Osteocyte (in vitro differentiated cells): ENCODE measurements around the gene TNS3. TPM values are rescaled to one million over a fixed set of nuclear protein-coding genes. Genes with fewer than 3 reads are reported as not detected.
A peak's percentile ranks its signal among the peaks of the same experiment; 100 is the strongest.

Source experiments
- DNase-seq: peaks from one replicate; pipeline ENCODE4 v3.0.0; 2021; ENCODE audit warnings: mixed read lengths; ENCODE audit not compliant: unreplicated experiment; ENCODE audit errors: extremely low spot score
- H3K27ac Mint-ChIP-seq: one replicate; pipeline ENCODE4 v1.8.0; 2021; ENCODE audit warnings: mild to moderate bottlenecking, mixed read lengths; ENCODE audit not compliant: unreplicated experiment
- H3K27me3 Mint-ChIP-seq: one replicate; pipeline ENCODE4 v1.8.0; 2021; ENCODE audit warnings: mixed read lengths; ENCODE audit not compliant: unreplicated experiment
- H3K36me3 Mint-ChIP-seq: one replicate; pipeline ENCODE4 v1.8.0; 2021; ENCODE audit warnings: mixed read lengths; ENCODE audit not compliant: unreplicated experiment
- H3K4me1 Mint-ChIP-seq: one replicate; pipeline ENCODE4 v1.8.0; 2021; ENCODE audit warnings: mixed read lengths; ENCODE audit not compliant: unreplicated experiment
- H3K4me3 Mint-ChIP-seq: one replicate; pipeline ENCODE4 v1.8.0; 2021; ENCODE audit warnings: mild to moderate bottlenecking, moderate library complexity, mixed read lengths; ENCODE audit not compliant: unreplicated experiment
- H3K9me3 Mint-ChIP-seq: one replicate; pipeline ENCODE4 v1.8.0; 2021; ENCODE audit warnings: mixed read lengths; ENCODE audit not compliant: unreplicated experiment
- long read RNA-seq: library from polyadenylated mRNA; unstranded; transcript quantifications from one replicate; pipeline ENCODE4 v2.0.0, GENCODE V29; 2021
- total RNA-seq: library from RNA; stranded (reverse); gene quantifications from 2 replicates; pipeline ENCODE4 v1.2.1, GENCODE V29; 2021
- TF ChIP-seq, protein P1 (sequence below): fragments of 200-600 bp; sonication (generic); IDR thresholded peaks from 2 replicates; pipeline ENCODE4 v1.5.0; 2021; ENCODE audit warnings: antibody characterized with exemption, mild to moderate bottlenecking, moderate library complexity

Gene TNS3
- 93.8 and 103 TPM in 2 replicates for total RNA-seq
- long read RNA-seq, partial matches to known transcripts: 16 of 76 reads
- long read RNA-seq, other reads (novel, unspliced or antisense): 60 of 76 reads

GRCh38 chr7:47581804-47582763, at the start of gene TNS3:
TNS3 (minus strand) TSS chr7:47582111; CDS start chr7:47439636, 142,475 bp downstream.
- no peak for DNase-seq
- H3K27ac Mint-ChIP-seq: peak within 1 kb of the TSS; percentile 88
- TF ChIP-seq, protein P1, sequence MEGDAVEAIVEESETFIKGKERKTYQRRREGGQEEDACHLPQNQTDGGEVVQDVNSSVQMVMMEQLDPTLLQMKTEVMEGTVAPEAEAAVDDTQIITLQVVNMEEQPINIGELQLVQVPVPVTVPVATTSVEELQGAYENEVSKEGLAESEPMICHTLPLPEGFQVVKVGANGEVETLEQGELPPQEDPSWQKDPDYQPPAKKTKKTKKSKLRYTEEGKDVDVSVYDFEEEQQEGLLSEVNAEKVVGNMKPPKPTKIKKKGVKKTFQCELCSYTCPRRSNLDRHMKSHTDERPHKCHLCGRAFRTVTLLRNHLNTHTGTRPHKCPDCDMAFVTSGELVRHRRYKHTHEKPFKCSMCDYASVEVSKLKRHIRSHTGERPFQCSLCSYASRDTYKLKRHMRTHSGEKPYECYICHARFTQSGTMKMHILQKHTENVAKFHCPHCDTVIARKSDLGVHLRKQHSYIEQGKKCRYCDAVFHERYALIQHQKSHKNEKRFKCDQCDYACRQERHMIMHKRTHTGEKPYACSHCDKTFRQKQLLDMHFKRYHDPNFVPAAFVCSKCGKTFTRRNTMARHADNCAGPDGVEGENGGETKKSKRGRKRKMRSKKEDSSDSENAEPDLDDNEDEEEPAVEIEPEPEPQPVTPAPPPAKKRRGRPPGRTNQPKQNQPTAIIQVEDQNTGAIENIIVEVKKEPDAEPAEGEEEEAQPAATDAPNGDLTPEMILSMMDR: peak; percentile 38
- H3K36me3 Mint-ChIP-seq: peaks cover 2% of the 10 kb centered on the region
- H3K27me3 Mint-ChIP-seq: no peaks in the 10 kb centered on the region
- peaks cover 82% of the 10 kb centered on the region for H3K4me1 Mint-ChIP-seq
- no peaks in the 10 kb centered on the region for H3K9me3 Mint-ChIP-seq
- peak within 1 kb of the TSS; percentile 95 for H3K4me3 Mint-ChIP-seq

- no peak overlapping the region for H3K27ac Mint-ChIP-seq
- peaks cover 32% of the 10 kb centered on the region for H3K4me1 Mint-ChIP-seq
- no peak for DNase-seq
- H3K36me3 Mint-ChIP-seq: no peaks in the 10 kb centered on the region
- no peaks in the 10 kb centered on the region for H3K27me3 Mint-ChIP-seq
- H3K9me3 Mint-ChIP-seq: no peaks in the 10 kb centered on the region
- no peak overlapping the region for H3K4me3 Mint-ChIP-seq
- TF ChIP-seq, protein P1: no peak
Measured at GRCh38 chr7:47631711-47632110, 49.8 kb upstream of the TNS3 start.

DNA sequence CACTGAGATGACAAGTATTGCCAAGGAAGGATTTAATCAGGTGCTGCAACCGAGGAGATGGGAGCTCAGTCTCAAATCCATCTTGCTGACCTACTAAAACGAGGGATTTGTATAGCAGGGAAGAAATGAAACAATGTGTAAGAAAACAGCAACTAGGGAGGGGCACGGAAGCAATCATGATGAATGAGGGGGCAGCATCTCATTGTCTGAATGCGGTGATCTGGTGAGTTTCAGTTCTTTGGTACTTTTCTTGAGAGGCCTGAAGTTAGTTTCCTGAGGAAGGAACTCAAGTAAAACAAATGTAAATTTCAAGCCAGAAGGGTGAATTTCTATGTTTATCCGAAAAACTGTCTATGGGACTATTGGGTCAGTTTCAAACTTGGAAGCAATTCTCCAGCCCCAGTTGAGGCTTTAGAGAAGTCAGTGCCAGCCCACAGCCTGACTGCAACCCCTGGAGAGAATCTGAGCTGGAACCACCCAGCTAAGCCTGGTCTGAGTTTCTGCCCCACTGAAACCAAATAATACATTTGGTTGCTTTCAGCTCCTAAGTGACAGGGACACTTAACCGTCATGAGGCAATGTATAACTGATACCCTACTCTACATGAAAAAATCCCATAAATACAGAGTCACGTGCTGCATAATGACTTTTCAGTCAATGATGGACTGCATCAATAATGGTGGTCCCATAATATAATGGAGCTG, 45.8 kb upstream of the TNS3 start:
- Mint-ChIP-seq H3K9me3 (no peaks in the 10 kb centered on the region), H3K4me1 (peaks cover 15% of the 10 kb centered on the region), H3K27me3 (no peaks in the 10 kb centered on the region), H3K36me3 (no peaks in the 10 kb centered on the region), H3K4me3 (no peak overlapping the region), H3K27ac (no peak overlapping the region)
- no peak for DNase-seq
- TF ChIP-seq, protein P1: no peak

DNA sequence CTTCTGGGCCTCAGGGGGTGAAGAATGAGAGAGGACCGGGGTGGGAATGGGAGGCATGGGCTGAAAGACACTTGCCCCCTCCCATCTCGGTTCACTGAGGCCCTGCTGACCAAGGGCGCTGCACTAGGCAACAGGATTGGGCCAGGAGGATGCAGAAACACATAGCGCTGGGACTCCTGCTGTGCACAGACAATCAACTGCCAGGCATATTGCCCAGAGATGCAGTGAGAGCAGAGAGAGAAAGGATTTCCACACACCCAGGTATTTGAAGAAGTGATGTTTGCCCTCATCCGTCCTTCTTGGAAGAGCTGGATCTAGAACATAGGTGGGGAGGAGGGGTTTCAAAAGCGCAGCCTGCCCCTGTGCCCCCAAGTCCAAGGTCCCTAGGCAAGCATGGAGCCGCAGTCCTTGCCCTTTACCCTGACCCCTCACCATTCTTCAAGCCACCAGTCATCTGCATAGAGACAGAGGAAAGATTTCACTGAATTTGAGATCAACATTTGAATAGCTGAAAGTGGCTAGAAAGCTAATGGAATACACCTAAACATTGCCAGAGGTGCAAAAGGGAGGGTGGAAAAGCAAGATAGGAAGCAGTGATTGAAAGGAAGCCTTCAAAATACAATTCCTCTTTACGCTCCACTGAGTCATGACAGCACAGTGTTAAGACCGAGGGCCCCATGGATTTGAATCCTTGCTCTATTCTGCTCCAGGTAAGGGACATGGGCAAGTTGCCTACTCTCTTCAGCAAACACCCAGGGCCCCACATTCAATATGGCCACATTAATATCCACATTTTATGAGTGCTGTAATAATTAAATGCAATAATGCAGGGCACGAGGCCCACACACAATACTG, 44.2 kb upstream of the TNS3 start:
- TF ChIP-seq, protein P1: no peak
- Mint-ChIP-seq H3K27ac (no peak overlapping the region), H3K9me3 (no peaks in the 10 kb centered on the region), H3K4me1 (peaks cover 30% of the 10 kb centered on the region), H3K36me3 (no peaks in the 10 kb centered on the region), H3K4me3 (no peak overlapping the region), H3K27me3 (no peaks in the 10 kb centered on the region)
- DNase-seq: no peak
